Right kidney (tissue), 1 donor: Measurements from ENCODE around the gene PCCA.
A peak's percentile ranks its signal among the peaks of the same experiment; 100 is the strongest.
"Not testable (repeated sequence)": the region's sequence is repeated elsewhere in the genome, so short reads cannot be mapped to it uniquely, and the experiment has no call there.

Source experiments
- DNase-seq: peaks from one replicate; pipeline ENCODE4 v3.0.0-alpha.2; 2016

PCCA gene

GRCh38 chr13:100362371-100362770 is 273.5 kb downstream of the PCCA start:
- no peak for DNase-seq

DNA sequence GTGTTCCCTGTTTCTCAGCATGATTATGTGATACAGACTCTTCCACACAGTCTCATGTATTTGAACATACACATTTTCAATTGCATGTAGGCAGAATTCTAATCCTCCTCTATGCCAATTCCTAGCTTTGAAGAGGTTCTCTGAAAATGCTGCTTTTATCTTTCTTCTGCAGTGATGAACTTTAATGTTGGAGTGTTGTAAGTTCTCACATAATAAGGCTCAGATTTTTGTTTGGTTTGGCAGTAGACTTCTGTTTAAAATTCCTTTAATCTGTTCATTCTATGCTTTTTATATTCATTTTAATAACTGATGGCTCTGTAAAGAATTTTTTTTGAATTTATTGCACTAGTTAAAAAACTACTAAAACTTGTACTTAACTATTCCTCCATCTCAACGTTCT is 273.9 kb downstream of the PCCA start:
- no peak for DNase-seq

DNA sequence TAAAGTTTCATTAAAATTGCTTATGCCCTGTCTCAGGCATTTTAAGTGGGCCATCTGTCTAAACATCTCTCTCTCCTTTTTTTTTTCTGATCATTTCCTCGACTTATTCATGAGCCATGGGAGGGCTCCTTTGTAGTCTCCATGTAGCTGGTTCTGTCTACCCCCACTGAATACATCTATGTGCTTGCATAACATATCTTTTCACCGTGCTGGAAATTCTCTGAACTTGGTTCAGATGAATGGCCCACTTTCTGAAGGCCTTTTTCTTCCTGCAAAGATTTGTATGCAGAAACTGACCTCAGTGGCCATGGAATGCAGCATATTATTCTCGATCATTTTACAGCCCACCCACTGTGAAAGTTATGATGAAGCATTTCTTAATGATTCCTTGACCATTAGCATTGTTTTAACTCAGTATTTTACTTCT is 274.4 kb downstream of the PCCA start:
- peak; percentile 6 for DNase-seq

DNA sequence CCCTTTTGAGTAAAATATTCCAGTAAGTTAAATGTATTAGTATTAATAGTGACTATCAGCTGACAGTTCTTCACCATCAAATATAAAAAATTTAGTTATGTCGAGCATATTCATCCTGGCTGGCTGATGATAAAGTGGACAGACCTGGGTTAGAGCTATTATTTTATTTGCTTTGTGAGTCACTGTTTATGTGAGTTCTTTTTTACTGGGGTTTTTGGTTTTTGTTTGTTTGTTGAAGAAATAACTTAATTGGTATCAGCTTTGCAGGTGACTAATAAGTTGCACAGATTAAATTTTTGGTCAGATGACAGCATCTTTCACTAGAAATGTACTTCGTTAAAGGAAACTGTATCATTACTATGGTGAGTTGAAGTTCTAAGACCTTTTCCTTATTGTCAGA is 275.0 kb downstream of the PCCA start:
- no peak for DNase-seq

DNA sequence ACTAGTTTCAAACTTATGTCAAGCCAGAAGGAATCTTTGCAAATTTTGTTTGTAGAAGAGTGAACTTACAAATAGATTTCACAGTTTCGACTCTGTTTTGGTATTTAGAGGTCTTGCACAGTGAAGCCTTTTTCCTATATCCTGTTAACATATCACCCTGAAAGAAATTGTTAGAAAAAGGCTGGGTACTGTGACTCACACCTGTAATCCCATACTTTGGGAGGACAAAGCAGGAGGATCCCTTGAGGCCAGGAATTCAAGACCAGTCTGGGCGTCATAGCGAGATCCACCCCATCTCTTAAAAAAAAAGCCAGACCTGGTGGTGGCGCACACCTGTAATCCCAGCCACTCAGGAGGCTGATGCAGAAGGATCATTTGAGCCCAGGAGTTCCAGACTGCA is 275.7 kb downstream of the PCCA start:
- DNase-seq: no peak

DNA sequence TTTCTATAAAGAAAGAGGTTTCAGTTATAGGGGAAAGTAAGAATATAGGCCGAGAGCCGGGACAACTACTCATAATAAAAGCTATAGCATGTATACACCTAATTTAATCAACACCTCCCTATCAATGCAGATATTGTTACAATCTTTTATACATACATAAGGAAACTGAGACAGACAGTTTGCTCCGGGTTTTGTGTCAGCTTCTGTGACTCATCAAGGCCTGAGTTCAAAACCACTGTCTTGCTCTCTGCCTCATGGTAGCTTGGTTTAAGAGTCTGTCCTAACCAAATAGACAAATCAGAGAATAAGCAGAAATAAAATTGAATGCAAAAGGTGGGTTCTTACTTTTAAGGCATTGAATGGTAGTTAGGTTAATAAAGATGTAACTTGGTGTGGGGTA is 276.8 kb downstream of the PCCA start:
- no peak for DNase-seq

DNA sequence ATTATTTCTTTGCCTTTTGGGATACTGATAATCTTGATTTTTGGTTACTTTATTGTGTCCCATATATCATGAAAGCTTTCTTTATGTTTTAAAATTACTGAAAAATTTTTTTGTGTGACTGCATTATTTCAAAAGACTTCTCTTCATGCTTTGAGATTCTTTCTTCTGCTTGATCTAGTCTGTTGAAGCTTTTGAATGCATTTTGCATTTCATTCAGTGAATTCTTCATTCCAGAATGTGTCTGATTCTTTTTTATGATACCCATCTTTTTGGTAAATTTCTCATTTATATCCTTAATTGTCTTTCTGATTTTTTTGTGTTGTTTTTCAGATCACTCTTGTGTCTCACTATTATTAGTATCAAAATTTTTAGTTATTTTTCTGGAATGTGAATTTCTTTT is 289.6 kb downstream of the PCCA start:
- no peak for DNase-seq

DNA sequence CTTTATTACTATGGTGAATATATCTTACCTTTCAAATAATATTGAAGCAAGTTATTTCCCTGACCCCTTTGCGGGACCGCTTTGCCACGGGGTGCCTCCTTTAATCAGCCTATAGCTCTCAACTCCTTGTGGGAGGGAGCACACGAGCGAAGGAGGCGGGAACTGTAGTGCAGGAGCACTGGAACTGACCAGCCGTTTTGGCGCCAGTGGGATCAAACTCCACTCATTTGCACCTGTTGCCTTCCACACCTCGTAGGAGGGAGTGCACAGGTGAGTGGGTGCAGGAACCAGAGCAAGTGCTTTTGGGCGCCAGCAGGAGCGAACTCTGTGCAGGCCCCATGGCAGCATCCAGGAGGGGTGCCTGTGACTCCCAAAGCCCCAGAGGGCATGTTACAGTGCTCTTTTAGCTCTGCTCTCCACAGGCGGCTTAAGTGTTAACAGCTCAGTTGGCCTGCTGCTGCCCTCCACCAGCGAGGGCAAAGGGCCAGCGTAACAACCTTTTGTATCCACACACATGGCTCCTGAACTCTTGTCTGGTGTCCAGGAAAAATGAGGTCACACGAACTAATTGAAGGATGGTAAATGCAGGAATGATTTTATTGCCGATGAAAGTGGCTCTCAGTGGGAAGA is 292.8 kb downstream of the PCCA start:
- DNase-seq: no peak

DNA sequence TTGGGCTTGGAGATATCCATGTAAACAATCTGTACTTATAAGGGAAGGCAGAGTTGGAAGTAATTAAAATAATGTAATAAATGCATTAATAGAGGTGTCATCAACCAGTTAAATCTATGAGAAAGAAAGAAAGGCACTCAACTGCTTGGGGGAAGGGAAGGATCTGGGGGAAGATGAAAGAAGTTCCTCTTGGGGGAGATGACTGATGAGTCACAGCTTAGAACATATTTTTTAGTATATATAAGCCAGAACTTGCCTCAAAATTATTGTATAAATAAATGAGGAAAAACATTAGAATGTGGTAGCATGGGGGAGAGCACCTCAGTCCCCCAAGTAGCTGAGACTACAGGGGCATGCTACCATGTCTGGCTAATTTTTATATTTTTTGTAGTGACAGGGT is 293.9 kb downstream of the PCCA start:
- no peak for DNase-seq

- no peak for DNase-seq
These were observed 298.5 kb downstream of the PCCA start for GRCh38 chr13:100387416-100387815.

DNA sequence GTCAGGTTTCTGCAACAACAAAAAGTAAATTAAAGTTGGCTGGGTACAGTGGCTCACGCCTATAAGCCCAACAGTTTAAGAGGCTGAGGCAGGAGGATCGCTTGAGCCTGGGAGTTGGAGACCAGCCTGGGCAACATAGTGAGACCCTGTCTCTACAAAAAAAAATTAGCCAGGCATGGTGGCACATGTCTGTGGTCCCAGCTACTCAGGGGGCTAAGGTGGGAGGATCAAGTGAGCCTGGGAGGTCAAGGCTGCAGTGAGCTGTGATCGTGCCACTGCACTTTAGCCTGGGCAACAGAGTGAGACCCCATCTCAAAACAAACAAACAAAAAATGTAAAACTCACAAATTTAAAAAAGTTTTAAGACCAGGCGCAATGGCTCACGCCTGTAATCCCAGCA is 299.3 kb downstream of the PCCA start:
- not testable (repeated sequence) for DNase-seq

GRCh38 chr13:100388923-100389322 is 300.0 kb downstream of the PCCA start:
- DNase-seq: no peak

GRCh38 chr13:100389617-100390016 is 300.7 kb downstream of the PCCA start:
- DNase-seq: no peak

GRCh38 chr13:100392709-100393630 is 304.1 kb downstream of the PCCA start:
- no peak for DNase-seq

GRCh38 chr13:100394005-100394695 is 305.3 kb downstream of the PCCA start:
- DNase-seq: no peak

DNA sequence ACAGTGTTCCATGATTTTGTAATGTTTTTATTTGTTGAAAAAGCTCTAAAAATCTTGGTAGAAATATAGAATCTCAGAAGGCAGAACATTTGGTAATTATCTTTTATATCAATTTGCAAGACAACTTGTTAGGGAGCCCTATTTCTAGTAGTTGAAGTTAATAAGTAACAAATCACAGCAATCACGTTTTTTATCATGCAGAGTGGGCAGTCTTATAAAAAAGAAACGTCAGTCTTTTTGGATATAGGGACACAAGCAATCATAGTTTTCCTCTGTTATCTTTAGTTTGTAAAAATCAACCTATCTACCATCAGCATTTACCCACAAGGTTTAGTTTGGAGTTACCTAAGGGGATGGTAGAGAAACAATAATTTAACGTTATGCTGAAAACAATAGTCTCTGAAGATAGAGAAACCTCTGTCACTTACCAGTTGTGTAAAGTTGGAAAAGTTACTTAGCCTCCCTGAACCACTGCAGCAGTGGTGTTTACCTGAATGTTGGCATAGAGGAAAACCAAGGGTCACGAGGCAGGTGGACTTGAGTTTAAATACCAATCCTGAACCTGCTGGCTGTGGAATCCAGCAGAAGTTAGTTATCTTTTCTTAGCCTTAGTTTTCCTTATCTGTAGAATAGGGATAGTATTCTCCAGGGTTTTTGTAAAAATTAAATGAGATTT is 306.9 kb downstream of the PCCA start:
- no peak for DNase-seq

- DNase-seq: no peak
These were observed 307.9 kb downstream of the PCCA start for GRCh38 chr13:100396776-100397175.

DNA sequence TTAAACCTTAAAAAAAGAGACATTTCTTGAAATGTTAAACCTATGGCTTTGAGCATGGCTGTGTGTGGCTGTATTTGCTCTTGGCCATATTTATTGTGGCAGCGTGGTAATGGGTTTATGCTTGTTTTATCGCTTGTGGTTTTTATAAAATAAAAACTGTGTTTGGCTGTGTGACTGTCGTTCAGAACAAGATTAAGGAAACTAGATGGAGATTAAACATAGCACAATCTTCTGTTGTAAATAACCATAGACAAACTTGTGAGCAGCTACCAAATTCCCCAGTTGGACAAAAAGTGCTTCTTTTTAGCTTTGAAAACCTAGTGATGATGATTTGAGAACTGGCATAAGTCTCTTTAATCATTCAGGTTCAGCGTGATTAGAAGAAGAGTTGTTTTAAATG is 308.7 kb downstream of the PCCA start:
- no peak for DNase-seq

DNA sequence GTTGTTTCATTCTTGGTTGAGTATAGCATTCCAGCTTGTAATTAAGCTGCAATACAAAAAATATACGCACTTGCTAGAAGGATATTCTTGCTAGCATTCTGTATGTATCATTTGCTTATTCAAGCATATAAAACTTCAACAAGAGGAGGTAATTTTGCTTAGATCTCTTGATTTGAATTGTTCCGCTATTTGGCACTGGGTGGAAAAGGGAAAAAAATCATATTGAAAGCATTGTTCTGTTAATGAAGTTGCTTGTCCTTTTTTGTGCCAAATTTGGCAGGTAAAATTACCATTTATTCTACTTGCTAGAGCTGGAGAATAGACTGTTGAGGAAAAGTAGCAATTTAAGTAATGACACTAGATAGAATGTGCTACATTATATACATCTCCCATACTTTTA is 309.5 kb downstream of the PCCA start:
- DNase-seq: no peak

DNA sequence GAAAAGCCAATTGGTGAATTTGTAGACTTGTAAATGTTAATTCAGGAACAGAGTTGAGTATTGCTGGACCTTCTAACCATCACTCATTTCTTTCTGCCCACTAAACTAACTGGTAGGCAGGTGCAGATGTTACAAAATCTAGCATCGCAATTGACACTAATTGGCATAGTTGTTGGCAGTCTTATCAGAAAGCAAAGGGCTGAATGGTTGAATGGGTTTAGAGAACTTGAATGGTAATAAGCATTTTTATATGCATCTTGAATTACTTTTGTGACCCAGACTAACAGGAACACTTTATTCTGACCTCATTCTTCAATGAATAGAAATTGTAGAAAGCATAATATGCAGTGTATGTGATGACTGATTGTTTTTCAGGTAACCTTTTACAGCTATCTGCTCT is 310.6 kb downstream of the PCCA start:
- no peak for DNase-seq

GRCh38 chr13:100403675-100404074 is 314.8 kb downstream of the PCCA start:
- no peak for DNase-seq

DNA sequence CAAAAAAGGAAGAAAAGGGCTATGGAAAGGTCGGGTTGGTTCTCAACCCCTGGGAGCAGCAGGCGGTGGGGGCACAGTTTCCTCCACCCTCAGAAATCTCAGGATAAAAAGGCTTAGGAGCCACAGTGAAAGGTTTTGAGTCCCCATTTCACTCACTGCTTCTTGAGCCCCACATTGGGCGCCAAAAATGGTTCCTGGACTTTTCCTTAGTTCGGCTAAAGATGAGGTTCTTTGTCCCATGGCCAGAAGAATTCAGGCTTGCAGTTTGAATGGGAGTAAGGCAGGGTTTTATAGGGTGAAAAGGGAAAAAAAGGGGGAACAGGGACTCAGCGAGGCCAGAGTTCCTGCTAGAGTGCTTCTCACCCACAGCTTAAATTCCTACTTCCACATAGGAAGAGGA is 320.2 kb downstream of the PCCA start:
- no peak for DNase-seq

DNA sequence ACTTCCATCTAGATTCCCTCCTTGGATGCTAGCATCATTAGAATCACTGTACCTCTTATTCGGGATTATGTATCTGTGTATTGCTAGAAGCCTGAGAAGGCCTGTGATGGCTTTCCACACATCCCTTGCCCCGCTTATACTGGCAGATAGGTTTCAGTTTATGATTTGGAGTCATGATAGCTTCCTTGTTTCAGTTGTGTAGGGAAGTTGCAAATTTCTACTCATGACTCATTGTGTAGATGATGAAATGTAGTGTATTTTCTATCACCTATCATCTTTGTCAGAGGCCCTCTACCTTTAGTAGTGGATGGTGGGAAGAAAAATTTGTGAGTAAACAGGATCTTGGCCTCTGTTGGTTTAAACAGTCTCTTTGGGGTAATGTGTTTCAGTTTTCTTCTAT is 334.5 kb downstream of the PCCA start:
- DNase-seq: no peak
